Stimulated activated CD8-positive, alpha-beta memory T cell treated with anti-CD3 and anti-CD28 coated beads, Interleukin-7, amount 100 ng/mL, for 24 hours (primary cell): ENCODE measurements around the gene ZC3H14.
A peak's percentile ranks its signal among the peaks of the same experiment; 100 is the strongest.

Experiments used
- DNase-seq: peaks from one replicate; pipeline ENCODE4 v3.0.0-alpha.2; 2020; ENCODE audit warnings: low read depth

Gene ZC3H14

GRCh38 chr14:88551094-88551870 lies 11.6 kb upstream of the ZC3H14 start:
- DNase-seq: peak; percentile 52

GRCh38 chr14:88551980-88552431 lies 10.8 kb upstream of the ZC3H14 start:
- DNase-seq: no peak

- DNase-seq: no peak
Measured at GRCh38 chr14:88552876-88553275, 10.0 kb upstream of the ZC3H14 start.

DNA sequence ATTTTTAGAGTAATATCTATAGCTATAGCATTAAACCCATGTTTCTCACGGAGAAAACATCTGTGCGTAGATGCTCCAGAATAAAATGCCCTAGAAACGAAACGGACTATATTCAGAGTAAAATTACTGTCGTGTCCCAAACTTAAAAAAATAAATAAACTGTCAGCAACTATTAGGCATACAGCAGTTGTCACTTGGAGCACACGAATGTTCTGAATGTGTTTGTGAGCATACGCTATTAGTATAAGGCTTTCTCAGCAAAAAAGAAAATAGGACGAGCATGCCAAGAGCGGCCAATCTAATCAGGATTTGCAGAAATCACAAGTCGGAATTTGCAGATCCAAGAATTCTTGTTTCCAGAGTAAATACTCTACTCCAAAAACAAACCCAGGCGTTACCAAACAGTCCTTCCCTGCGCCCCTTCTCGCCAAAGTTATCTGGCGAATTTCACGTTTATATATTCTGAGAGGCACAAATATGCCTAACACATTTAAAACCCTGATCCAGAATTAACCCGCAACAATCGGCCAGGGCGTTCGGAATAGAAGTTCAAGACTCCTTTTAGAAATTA lies 8.9 kb upstream of the ZC3H14 start:
- no peak for DNase-seq

DNA sequence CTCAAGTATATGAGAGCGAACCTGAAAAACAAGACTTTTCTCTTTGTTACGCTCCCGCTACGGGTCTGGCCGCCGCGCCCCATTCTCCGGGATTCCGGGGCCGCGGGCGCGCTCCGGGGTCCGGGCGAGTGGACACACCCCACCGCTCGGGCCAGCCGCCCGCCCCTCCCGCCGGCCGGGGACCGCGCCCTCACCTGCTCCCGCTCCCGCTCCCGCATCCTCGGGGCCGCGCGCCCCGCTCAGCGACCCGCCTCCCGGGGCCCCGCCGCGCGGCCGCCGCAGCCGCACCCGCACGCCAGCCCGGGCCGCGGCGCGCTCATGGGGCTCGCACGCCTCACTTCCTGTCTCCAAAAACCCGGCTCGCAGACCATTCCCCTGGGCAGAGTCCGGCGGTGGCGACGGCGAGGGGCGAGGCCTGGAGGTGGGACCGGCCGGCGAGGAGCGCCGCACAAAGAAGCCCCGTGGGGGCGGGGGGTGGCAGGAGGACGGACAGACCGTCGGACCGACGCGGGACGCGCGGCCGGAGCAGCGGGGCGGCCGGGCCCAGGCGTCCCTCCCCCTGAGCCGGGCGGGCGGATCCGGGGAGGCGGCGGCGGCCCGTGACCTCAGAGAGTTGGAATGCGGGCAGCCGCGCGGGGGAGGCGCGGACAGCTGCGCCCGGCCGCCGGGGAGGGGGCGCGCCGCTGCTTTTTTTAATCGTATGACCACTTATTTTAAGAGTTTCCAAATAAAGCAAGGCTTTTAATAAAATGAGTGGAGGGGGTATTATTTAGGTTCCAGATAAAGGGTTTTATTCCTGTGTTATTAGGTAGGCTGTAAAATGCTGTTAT lies 8.2 kb upstream of the ZC3H14 start, which contains the start of gene PTPN21:
PTPN21 (minus strand) TSS at position 551 of the 830 bp plus-strand sequence. CDS start 4,590 bp downstream, outside the sequence.
- DNase-seq: no peak

- no peak for DNase-seq
Measured at GRCh38 chr14:88556581-88556980, 6.3 kb upstream of the ZC3H14 start.

DNA sequence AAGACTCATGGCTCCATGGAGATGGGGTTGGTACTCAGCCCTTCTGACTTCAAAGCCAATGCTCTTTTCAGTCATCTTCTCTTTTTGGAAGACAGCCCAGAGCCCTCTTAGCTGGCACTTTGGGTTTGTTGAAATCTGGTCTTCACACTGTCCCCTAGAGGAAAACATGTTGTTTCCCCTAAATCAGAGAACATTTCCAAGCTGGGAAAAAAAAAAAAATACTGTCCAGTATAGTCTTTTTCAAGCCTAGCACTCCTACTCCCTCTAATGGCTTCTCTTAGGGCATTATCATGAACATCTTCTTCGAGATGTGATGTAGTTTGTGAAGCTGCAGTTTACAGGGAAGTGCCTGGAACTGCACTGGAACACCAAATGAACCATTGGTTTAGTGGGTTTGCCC lies 3.0 kb upstream of the ZC3H14 start:
- no peak for DNase-seq

- no peak for DNase-seq
Measured at GRCh38 chr14:88562532-88562830, 356 bp upstream of the ZC3H14 start.

DNA sequence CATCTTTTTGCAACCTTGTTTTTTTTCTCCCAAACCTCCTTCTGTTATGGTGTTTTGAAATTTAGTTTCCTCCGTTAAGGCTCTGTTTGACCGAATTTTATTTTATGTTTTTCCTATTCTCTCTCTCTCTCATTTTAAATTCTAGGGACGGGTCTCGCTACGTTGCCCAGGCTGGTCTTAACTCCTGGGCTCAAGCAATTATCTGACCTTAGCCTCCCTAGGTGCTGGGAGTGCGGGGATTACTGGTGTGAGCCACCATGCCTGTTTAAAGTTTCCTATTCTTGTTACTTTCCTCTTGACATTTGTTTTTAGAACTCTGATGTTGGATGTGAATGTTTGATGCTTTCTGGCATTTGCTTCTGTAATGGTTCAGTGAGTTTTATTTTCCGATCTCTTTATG lies 1.0 kb downstream of the ZC3H14 start:
- no peak for DNase-seq

GRCh38 chr14:88565427-88565826 lies 2.6 kb downstream of the ZC3H14 start:
- no peak for DNase-seq

DNA sequence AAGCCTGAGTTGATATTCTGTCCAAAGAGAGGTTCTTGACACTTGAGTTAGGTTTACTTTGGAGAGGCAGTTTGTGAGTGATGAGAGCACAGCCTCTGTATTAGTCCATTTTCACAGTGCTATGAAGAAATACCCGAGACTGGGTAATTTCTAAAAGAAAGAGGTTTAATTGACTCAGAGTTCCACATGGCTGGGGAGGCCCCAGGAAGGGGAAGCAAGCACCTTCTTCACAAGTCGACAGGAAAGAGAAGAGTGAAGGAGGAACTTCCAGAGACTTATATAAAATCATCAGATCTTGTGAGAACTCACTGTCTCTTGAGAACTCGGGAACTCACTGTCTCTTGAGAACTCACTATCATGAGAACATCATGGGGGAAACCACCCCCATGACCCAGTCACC lies 5.4 kb downstream of the ZC3H14 start:
- no peak for DNase-seq

GRCh38 chr14:88572117-88572516 lies 9.3 kb downstream of the ZC3H14 start:
- no peak for DNase-seq

GRCh38 chr14:88576222-88576621 lies 13.4 kb downstream of the ZC3H14 start:
- no peak for DNase-seq

DNA sequence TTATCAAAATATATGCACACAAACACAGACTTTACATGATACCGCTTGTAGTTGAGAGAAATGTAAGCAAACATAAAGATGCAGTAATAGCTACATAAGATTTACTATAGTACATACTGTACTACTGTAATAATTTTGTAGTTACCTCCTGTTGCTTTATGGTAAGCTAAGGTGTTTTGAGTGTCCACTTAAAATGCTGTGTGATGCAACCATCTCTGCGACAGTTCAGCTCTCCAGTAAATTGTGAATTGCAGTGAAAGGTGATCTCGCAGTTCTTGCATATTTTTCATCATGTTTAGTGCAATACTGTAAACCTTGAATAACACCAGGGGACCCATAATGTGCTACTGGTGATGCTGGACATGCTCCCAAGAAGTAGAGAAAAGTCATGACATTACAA lies 21.6 kb downstream of the ZC3H14 start:
- no peak for DNase-seq

DNA sequence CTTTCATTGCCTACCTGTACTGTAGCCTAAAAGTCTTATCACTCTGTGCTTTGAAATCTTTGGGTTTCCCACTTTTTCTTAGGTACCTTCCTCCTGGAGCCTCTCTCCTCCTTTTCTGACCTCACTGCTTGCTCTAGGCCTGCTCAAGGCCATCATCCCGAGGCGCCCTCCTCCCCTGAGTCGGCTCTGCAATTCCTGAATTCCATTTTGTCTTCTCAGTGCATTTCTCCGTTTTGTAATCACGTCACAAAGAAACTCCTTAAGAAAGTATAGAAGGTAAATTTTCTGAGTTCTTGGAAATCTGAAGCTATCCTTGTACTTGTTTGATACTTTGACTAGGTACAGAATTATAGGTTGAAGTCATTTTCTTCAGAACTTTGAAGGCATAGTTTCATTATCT lies 25.2 kb downstream of the ZC3H14 start:
- DNase-seq: no peak

- no peak for DNase-seq
Measured at GRCh38 chr14:88590173-88590572, 27.3 kb downstream of the ZC3H14 start.

GRCh38 chr14:88592031-88592430 lies 29.2 kb downstream of the ZC3H14 start:
- no peak for DNase-seq

DNA sequence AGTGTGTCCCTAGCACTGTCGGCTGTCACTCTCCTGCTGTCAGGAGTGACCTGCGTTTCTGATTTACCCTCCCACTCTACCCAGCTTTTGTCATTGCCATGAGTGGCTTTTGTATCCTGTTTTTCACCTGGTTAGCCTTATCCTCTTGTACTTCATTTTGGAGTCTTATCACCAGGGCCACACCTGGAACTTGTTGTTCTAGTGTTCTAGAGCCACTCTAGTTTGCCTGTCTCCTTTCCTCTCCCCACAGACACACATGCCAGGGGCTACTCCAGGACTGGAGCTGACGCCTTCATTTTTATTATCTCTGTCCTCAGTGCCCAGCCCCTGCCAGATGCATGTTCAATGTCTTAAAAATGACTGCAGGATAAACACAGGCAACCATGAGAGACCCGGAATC lies 34.2 kb downstream of the ZC3H14 start:
- DNase-seq: no peak

DNA sequence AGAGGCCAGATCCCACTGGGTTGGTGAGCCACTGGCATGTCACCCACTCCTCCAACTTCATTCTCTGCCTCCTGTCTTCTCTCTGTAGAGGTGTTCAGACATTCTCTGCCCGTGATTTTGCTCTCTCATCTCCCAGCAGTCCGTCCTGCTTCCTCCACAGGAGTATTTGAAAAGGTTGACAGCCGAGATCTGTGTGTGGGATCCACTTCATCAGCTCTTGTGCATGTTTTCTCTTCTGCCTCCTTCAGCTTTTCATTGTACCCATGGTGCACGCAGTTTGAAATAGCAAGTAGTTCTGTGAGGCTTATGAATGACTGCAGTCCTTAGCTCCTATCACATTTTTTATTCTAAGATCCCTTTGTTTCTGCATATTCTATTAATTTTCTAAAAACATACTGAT lies 34.8 kb downstream of the ZC3H14 start:
- DNase-seq: no peak

DNA sequence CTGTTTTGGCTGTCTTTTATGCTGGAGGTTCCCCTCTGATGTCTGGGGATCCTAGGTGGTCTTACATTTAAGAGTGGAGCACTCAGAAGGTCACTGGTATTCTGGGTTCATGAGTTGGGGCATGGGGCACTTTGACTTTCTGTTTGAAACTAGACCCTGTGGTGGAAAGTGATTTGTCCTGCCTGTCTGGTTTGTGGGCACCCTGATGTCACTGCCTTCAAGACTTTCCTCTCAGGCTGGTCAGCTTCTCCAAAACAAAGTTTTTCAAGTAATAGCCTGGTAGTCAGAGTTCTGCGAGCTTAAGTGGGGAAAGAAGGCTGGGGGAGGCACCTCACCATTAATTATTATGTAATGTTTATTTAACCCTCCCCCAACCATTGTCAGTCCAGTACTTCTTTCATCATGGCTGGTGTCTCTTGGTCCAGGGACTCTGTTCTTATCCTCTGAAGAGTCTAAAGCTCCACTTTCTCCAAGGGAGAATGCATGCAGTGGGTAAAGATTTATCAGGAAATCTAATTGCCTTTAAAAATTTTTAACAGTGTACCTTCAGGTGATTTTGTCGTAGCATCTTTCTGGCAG lies 35.3 kb downstream of the ZC3H14 start:
- no peak for DNase-seq

DNA sequence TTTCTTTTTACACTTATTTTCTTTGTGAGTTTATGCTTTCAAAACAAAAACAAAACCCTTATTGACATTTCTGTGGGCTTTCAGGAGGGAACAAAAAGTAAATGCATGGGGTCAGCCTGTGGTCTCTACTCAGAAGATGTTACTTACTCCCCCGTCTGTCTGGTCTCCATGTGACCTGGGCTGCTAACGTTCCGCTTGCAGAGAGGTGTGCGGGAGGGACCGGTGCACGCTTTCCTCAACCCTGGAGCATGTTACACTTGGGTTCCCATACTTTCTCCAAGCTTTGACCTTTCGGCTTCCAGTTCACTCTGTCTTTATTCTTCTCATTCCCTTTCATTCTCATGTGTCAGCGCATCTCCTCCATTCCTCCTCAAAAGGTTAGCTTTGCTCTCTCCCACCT lies 36.5 kb downstream of the ZC3H14 start:
- no peak for DNase-seq

DNA sequence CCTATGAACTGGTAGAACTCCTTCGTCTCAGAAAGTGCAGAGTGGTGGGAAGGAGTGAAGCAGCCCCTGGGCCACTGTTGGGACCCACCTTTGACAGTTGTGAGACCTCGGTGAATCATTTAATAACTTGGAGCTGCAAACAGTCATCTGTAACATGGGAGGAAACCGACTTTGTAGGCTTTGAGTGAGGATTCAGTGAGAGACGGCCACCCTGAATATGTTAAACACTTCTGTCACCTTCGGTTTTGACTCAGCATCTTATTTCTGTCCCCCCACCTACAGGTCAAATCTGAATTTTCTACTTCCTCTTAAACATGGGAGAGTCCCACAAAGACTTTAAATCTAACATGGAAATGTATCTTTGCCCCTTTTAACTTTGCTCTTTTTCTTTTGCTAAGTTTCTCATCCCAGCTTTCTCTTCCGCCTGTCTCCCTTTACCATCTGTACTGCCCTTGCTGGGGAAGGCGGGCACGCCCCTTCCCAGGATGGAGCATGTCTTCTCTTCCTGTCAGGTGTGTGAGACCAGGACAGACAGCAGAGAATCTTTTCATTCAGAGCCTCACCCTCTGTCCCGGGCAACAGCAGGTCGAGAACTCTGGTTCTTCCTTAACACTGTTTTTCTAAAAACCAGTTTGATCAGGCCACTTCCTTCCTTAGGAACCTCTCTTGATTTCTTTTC lies 37.1 kb downstream of the ZC3H14 start:
- DNase-seq: no peak
